K562 (cell line): ENCODE data around the gene PIK3CD. TPM values are rescaled to one million over a fixed set of nuclear protein-coding genes. Genes with fewer than 3 reads are reported as not detected.
A peak's percentile ranks its signal among the peaks of the same experiment; 100 is the strongest.

ENCODE experiments used
- ETV5 ChIP-seq: sonication (generic); formaldehyde crosslinking; IDR thresholded peaks from 2 replicates; pipeline ENCODE4 v1.4.0; 2020; ENCODE audit warnings: low read depth, mild to moderate bottlenecking, missing genetic modification reagents
- FIP1L1 ChIP-seq: fragments of 200-400 bp; formaldehyde crosslinking; IDR thresholded peaks from 2 replicates; pipeline ENCODE4 v1.6.1; 2018; ENCODE audit warnings: mild to moderate bottlenecking, low read depth, low read length; ENCODE audit not compliant: poor library complexity, severe bottlenecking
- FOS ChIP-seq: IDR thresholded peaks from 3 replicates; pipeline ENCODE4 v1.6.1; 2011; ENCODE audit not compliant: insufficient read length; ENCODE audit errors: extremely low read depth
- FOXA3 ChIP-seq, 2 experiments: fragments of 450-650 bp in 1 of 2; sonication (generic) in 1 of 2; formaldehyde crosslinking; IDR thresholded peaks in 1 of 2; conservative IDR thresholded peaks in 1 of 2; 2 replicates each; pipeline versions ENCODE4 v1.4.0 to v1.8.0; 2020 to 2022; ENCODE audit warnings: mild to moderate bottlenecking in 2 of 2, missing genetic modification reagents in 1 of 2
- FOXP1 ChIP-seq: sonication (generic); formaldehyde crosslinking; IDR thresholded peaks from 2 replicates; pipeline ENCODE4 v1.8.0; 2022; ENCODE audit warnings: mild to moderate bottlenecking, missing genetic modification reagents
- MEF2A ChIP-seq: IDR thresholded peaks from 2 replicates; pipeline ENCODE4 v1.6.1; 2011; ENCODE audit warnings: low read depth, mild to moderate bottlenecking, low read length, moderate library complexity; ENCODE audit not compliant: control insufficient read depth
- NONO ChIP-seq, 2 experiments: fragments of 200-400 bp in 1 of 2; fragments of 450-650 bp in 1 of 2; formaldehyde crosslinking in 1 of 2; IDR thresholded peaks; 2 replicates each; pipeline ENCODE4 v1.6.1; 2017; ENCODE audit warnings: low read depth in 2 of 2, mild to moderate bottlenecking in 2 of 2, moderate library complexity in 2 of 2, low read length in 1 of 2
- POLR2B ChIP-seq: fragments of 450-650 bp; IDR thresholded peaks from 2 replicates; pipeline ENCODE4 v1.6.1; 2018; ENCODE audit warnings: low read depth; ENCODE audit not compliant: partially characterized antibody
- RERE ChIP-seq: sonication (generic); formaldehyde crosslinking; IDR thresholded peaks from 2 replicates; pipeline ENCODE4 v1.8.0; 2023; ENCODE audit warnings: missing genetic modification reagents, mild to moderate bottlenecking, borderline replicate concordance
- RHOXF2B ChIP-seq: fragments of 250-450 bp; sonication (Bioruptor Pico); conservative IDR thresholded peaks from 2 replicates; pipeline ENCODE4 v1.5.1; 2021
- SAFB ChIP-seq: fragments of 200-400 bp; formaldehyde crosslinking; IDR thresholded peaks from 2 replicates; pipeline ENCODE4 v1.6.1; 2017; ENCODE audit warnings: low read depth, low read length, borderline replicate concordance
- STAT5A ChIP-seq: IDR thresholded peaks from 2 replicates; pipeline ENCODE4 v1.6.1; 2012; ENCODE audit warnings: low read length, inconsistent platforms, borderline replicate concordance
- ZNF316 ChIP-seq: fragments of 450-650 bp; IDR thresholded peaks from 2 replicates; pipeline ENCODE4 v1.6.1; 2016
- ZNF324 ChIP-seq: fragments of 250-450 bp; sonication (Bioruptor Pico); IDR thresholded peaks from 2 replicates; pipeline ENCODE4 v1.4.0; 2020; ENCODE audit warnings: mild to moderate bottlenecking
- ZNF644 ChIP-seq: fragments of 200-800 bp; sonication (Bioruptor generic); IDR thresholded peaks from 2 replicates; pipeline ENCODE4 v1.6.1; 2016; ENCODE audit warnings: low read depth, missing genetic modification characterization, missing compliant biosample characterization
- ZNF740 ChIP-seq, 3 experiments: fragments of 200-800 bp in 1 of 3; sonication (Bioruptor generic) in 1 of 3; sonication (generic) in 1 of 3; formaldehyde crosslinking in 1 of 3; IDR thresholded peaks; 2 replicates each; pipeline versions ENCODE4 v1.6.1 to v1.8.0; 2016 to 2022; ENCODE audit warnings: mild to moderate bottlenecking in 2 of 3, missing compliant biosample characterization in 2 of 3, missing genetic modification characterization in 2 of 3, missing genetic modification reagents in 1 of 3
- ZNF766 ChIP-seq: fragments of 200-800 bp; sonication (Bioruptor generic); conservative IDR thresholded peaks from 2 replicates; pipeline ENCODE4 v1.6.1; 2016; ENCODE audit warnings: missing genetic modification characterization, missing compliant biosample characterization
- ZNF79 ChIP-seq: fragments of 250-450 bp; sonication (Bioruptor Pico); IDR thresholded peaks from 2 replicates; pipeline ENCODE4 v1.4.0; 2020; ENCODE audit warnings: low read depth, mild to moderate bottlenecking, moderate library complexity
- polyA plus RNA-seq, 8 experiments: library from polyadenylated mRNA; depleted of rRNA in 4 of 8; stranded (reverse) in 5 of 8; unstranded in 3 of 8; fragments of >200 nt; fragmentation: Nextera tagmentation in 2 of 8; fragmentation: Illumina TruSeq in 1 of 8; extraction: Ambion mirVana in 2 of 8; extraction: Trizol in 1 of 8; gene quantifications; 2 replicates each; pipeline versions ENCODE4 v1.2.1 to v1.2.3, GENCODE V29; 2011 to 2014; ENCODE audit warnings: inconsistent platforms in 1 of 8, missing spikeins in 1 of 8
- total RNA-seq, 7 experiments: library from RNA; depleted of rRNA in 6 of 7; stranded (reverse); fragments of >200 nt in 6 of 7; fragmentation: Illumina TruSeq in 2 of 7; extraction: Trizol in 2 of 7; gene quantifications; 2 replicates each; pipeline versions ENCODE4 v1.2.1 to v1.2.3, GENCODE V29; 2011 to 2021; ENCODE audit warnings: low replicate concordance in 1 of 7
- TF ChIP-seq, protein P1 (sequence below): sonication (generic); formaldehyde crosslinking; IDR thresholded peaks from 2 replicates; pipeline ENCODE4 v1.8.1; 2023; ENCODE audit warnings: mild to moderate bottlenecking, missing genetic modification reagents

Gene PIK3CD
- total and polyA plus RNA-seq, 9 of the 15 experiments (the other 6 are each of a cell fraction or from before 2014, with no cell fraction given): 1.8 to 20.8 (median 7.2) TPM

DNA sequence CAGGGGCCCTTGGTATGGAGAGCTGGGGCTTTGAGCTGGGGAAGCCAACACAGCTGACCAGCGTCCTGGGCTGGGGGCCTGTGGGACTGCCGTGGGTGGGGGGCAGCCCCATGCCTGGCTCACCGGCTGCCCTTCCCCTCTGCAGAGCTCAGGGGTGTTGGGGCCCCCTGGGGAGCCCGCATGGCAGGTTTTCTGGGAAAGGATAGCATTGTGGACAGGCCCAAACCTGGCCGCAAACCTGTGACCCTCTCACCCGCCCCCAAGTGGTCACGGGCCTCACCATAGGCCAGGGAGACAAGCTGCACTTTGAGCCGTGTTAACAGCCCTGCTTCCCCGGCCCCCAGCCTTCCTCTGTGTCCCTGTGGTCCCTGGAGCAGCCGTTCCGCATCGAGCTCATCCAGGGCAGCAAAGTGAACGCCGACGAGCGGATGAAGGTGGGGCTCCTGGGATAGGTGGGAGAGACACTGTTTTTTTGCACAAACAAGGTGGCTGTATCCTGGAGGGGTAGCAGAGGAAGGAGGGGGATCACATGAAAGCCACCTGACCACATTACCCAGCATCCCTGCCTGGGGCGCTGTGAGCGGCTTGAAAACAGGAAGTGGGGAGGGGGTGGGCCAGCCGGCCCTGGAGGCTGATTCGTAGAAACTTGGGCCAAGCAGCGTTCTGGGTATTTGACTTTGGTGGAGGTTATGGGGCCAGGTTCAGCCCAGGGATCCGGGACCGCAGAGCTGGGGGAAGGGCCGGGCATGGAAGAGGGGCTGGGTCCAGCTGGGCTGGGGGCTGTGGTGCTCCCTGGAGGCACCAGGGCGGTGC lies 65.9 kb downstream of the PIK3CD start (continued):
- peak; percentile 53 for TF ChIP-seq FOS
- TF ChIP-seq STAT5A: peak; percentile 77
- TF ChIP-seq RHOXF2B (CRISPR knock-in tag): no peak
- peak; percentile 55; the same call in 1 of the 2 replicates for TF ChIP-seq ZNF766 (CRISPR knock-in tag)
- peak; percentile 37 to 46; a peak in 3 of 4 replicates for TF ChIP-seq FOXA3 (CRISPR knock-in tag; conservative IDR thresholded peaks at IDR 0.05 in 1 of 2, IDR thresholded peaks at IDR 0.05 in 1 of 2)
- TF ChIP-seq ZNF316: no peak
- peak in 1 of 2 experiments; percentile 36; a peak in 1 of 4 replicates for TF ChIP-seq NONO (IDR thresholded peaks at IDR 0.05; ENCODE audit: low read depth in 2 of 2, low read length in 1 of 2)
- peak; percentile 22 for TF ChIP-seq FIP1L1
- TF ChIP-seq ETV5 (CRISPR knock-in tag): peak; percentile 93
- TF ChIP-seq, protein P1, sequence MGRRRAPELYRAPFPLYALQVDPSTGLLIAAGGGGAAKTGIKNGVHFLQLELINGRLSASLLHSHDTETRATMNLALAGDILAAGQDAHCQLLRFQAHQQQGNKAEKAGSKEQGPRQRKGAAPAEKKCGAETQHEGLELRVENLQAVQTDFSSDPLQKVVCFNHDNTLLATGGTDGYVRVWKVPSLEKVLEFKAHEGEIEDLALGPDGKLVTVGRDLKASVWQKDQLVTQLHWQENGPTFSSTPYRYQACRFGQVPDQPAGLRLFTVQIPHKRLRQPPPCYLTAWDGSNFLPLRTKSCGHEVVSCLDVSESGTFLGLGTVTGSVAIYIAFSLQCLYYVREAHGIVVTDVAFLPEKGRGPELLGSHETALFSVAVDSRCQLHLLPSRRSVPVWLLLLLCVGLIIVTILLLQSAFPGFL (CRISPR knock-in tag): no peak
- peak; percentile 73 for TF ChIP-seq ZNF644
- TF ChIP-seq POLR2B: peak; percentile 71
- peak; percentile 70; the same call in 1 of the 2 replicates for TF ChIP-seq ZNF79 (CRISPR knock-in tag)
- no peak for TF ChIP-seq SAFB
- TF ChIP-seq ZNF324 (CRISPR knock-in tag): 0 out of 2 replicates have a peak, but pooled peaks have one; percentile 18
- no peak for TF ChIP-seq RERE (CRISPR knock-in tag)
- peak; percentile 80 for TF ChIP-seq ZNF740 (CRISPR knock-in tag; IDR thresholded peaks at IDR 0.05)
- TF ChIP-seq ZNF740 (tag; IDR thresholded peaks at IDR 0.05): 0 out of 4 replicates have a peak, but pooled peaks of 1 of the 2 experiments have one; percentile 38
- TF ChIP-seq MEF2A: no peak
- TF ChIP-seq FOXP1 (CRISPR knock-in tag): no peak; the same call in 1 of the 2 replicates
